Measurements from ENCODE around the gene RNF144B.
"Not testable (repeated sequence)": the region's sequence is repeated elsewhere in the genome, so short reads cannot be mapped to it uniquely, and the experiment has no call there.

The RNF144B gene

DNA sequence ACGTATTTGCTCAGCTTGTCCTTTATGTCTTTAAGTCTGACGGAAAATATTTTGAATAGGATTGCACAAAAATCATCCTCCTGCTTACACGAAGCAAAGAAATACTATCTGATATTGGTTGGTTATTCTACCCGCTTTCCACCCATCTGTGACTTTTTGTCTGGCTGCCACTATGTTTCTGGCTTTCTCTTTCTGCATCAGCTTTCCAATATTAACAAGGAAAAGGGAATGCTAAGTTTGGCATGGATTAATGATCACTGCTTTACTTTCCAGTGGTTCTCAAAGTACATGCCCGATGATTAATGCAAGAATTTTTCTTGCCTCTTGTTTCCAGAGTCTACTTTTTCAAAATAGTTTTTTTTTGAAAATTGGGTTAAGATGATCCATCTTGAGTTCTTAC is 57.0 kb downstream of the RNF144B start:
- no peak for DNase-seq (ENCODE audit: low read depth)

- no peak for DNase-seq (ENCODE audit: low read depth)
Observed at GRCh38 chr6:18445228-18445627, 58.1 kb downstream of the RNF144B start.

GRCh38 chr6:18446771-18447170 is 59.6 kb downstream of the RNF144B start:
- no peak for DNase-seq (ENCODE audit: low read depth)

GRCh38 chr6:18447552-18447951 is 60.4 kb downstream of the RNF144B start:
- DNase-seq (ENCODE audit: low read depth) = no peak

GRCh38 chr6:18451756-18452155 is 64.6 kb downstream of the RNF144B start:
- no peak for DNase-seq (ENCODE audit: low read depth)

DNA sequence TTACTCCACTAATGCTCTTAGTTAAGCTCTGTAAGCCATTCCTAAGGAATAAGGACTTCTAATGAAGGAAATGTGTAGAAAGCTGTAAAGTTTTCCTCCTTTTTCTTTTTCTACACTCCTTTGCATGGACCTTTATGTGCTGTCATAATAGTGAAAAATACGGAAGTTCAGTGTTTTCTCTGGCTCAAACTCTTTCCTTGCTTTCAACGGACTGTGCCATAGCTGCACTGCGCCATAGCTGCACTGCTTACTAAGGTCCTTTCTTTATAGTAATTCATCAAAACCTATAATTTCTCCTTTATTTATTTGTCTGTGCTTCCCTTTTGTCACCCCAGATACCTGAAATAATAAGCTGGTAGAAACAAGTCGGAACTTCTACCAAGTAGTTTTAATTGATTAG is 67.3 kb downstream of the RNF144B start:
- DNase-seq (ENCODE audit: low read depth) = no peak

DNA sequence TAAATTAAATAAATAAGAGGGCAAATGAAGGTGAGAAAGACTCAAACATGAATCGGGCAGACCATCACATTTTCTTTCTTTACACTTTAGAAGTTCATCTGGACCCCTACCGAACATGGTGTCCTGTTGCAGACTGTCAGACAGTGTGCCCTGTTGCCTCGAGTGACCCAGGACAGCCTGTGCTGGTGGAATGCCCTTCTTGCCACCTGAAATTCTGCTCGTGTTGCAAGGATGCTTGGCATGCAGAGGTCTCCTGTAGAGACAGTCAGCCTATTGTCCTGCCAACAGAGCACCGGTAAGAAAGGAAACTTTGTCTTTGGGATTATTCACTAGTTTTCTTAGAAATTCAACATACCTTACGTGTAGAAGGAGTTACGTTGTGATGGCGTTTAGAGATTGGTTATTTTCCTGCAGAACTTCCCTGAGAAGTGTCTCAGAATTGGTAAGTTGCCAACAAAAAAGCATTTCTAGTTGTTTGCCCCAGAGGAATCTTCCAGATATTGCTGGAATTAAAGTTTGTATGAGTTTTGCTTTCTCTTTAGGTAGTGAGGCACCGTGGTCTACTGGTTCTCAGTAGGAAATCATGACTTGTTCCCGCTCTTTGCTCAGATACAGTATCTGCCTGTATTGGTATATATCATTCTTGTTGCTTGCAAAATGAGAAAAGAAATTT is 70.1 kb downstream of the RNF144B start:
- no peak for DNase-seq (ENCODE audit: low read depth)

DNA sequence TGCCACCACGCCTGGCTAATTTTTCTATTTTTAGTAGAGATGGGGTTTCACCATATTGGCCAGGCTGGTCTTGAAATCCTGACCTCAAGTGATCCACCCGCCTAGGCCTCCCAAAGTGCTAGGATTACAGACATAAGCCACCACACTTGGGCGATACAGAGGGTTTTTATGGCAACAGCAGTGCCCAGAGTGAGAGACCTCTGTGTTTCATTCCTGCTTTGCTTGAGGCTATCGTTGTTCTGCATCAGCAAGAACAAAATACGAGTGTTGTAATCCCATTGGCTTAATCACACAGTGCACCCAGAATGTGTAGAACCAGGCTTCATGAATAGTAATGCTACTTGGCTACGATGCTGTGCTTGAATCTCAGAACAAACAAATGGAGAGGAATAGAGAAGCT is 70.9 kb downstream of the RNF144B start:
- not testable (repeated sequence) for DNase-seq (ENCODE audit: low read depth)

- no peak for DNase-seq (ENCODE audit: low read depth)
Observed at GRCh38 chr6:18463429-18463828, 76.3 kb downstream of the RNF144B start.

DNA sequence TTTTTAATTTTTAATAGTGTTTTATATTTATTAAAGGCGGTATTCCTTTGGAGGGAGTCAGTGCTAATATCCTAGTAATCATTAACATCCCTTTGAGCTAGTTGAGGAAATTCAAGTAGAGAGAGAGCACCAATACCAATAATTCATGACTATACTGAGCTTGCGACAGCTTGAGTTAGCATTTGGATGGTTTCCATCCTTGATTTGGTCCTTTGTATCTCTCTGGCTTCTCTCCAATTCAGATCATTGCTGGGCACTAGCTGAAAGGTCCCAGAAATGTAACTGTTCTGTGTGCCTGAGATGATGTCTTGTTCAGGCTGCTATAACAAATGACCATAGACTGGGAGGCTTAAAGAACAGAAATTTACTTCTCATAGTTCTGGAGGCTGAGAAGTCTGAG is 77.0 kb downstream of the RNF144B start:
- no peak for DNase-seq (ENCODE audit: low read depth)

DNA sequence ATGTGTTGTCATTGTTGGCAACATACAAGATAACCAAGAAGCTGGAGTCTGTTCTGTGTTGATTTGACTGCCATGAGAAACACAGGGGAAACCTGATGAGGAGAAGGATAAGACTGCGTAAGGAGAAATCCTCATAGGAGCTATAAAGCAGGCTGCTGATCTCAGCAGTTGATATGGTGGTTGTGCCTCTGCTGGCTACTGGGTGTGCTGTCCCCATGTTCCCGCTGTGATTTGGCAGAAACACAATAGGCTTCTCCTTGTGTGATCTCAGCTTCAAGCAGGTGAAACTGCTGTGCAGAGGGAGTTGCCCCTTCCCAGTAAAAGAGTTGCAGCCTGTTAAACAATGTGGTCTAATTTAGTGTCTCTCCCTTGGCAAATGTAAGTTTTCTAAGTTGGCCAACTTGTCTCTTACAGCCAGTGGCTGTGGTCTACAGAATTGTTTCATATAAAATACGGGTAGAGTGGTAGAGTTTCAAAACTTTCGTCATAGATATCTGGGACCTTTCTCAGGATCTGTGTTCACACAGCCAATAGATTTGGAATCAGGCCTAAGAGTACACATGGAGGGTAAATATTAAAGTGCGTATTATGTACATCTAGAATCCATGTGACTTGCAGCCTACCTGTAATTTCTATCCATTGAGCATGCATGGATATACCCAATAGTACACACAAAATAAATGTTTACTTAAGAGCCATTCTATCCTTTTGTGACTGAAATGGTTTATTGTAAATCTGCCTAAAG is 78.4 kb downstream of the RNF144B start:
- DNase-seq (ENCODE audit: low read depth) = no peak

DNA sequence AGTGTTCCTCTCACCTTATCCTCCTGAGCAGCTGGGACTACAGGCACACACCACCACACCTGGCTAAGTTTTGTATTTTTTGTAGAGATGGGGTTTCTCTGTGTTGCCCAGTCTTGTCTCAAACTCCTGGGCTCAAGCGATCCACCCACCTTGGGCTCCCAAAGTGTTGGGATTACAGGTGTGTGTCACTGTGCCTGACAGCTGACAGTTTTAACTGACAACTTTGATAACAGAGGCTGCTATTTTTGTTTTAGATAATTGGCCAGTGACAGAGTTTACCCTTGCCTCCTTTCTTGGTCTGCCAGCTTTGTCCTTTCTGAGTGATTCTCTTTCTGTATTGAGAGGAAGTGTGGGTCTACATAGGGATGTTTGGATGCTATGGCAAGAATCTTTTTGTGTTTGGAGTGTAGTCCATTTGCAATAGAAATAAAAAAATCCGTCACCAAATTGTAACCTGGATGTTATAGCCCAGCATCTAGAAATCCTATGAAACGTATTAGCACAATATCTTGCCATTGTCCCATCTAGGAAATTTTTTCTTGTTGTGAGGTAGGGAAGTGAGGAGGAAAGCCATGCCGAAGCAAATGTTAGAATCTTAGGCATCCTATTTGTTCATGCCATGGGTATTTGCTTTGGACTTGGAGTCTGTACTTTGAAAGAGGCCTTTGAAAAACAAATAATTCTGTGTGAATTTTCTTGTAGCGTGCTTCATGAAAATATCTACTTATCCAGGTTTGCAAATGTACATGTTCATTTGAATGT is 80.8 kb downstream of the RNF144B start:
- no peak for DNase-seq (ENCODE audit: low read depth)

GRCh38 chr6:18468503-18468843 is 81.3 kb downstream of the RNF144B start:
- DNase-seq (ENCODE audit: low read depth) = no peak

- DNase-seq (ENCODE audit: low read depth) = no peak
Observed at GRCh38 chr6:18469536-18469935, 82.4 kb downstream of the RNF144B start.

DNA sequence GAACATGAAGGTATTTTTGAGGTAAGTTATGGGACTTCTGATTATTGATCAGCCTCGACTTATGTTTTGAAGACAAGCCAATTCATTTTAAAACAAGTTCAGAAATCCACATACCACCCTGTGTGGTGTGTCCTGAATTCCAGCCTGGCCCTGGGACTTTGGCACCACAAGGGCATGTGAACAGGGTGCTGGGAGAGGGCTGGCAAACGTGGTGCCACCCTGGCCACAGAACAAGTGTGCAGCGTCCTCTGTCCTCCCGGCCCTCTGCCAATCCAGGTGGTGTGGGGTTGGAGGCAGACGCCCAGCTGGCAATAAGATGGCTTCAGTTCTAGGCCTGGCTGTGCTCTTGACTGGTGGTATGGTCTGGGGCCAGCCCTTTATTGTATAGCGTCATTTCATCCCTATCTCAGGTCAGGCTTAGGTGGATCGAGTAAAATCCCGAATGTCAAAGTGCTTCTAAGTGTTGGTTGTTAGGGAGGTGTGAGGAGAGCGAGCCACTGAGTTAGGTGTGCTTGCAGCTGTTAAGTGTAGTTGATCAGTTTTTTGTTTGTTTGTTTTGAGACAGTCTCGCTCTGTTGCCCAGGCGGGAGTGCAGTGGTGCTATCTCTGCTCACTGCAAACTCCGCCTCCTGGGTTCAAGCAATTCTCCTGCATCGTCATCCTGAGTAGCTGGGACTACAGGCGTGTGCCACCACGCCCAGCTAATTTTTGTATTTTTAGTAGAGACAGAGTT is 84.2 kb downstream of the RNF144B start:
- DNase-seq (ENCODE audit: low read depth) = no peak

DNA sequence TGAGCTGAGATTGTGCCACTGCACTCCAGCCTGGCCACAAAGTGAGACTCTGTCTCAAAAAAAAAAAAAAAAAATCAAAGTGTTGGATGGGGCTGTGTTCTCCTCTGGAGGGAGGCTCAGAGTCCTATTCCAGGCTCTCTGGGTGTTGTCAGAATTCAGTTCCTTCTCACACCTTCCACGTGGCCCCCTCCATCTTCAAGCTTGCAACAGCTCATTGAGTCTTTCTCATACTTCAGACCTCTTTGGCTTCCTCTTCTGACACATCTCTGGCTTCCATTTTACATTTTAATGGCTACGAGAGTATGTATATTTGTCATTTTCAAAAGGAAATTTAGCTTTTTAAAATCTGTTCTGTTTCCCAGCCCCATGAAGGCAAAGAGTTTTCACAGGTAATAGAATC is 85.8 kb downstream of the RNF144B start:
- no peak for DNase-seq (ENCODE audit: low read depth)

DNA sequence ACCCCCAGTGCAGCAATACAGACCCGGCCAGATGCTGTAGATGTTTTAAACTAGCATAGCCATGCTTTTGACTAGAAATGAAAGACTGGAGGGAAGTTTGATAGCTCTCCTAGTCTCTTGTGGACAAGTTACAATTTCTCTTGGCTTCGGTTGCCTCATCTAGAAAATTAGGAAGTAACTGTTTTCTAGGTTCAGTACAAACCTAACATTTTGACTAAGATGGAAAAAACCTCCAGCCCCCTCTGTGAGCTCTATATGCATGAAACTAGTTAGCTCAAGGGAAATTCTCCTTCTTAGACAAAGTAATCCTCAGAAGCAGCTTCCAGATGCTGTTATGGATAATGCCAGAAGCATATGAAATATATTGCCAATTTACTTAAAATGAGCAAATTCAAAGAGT is 86.6 kb downstream of the RNF144B start:
- no peak for DNase-seq (ENCODE audit: low read depth)

GRCh38 chr6:18477301-18477941 is 90.3 kb downstream of the RNF144B start:
- no peak for DNase-seq (ENCODE audit: low read depth)

DNA sequence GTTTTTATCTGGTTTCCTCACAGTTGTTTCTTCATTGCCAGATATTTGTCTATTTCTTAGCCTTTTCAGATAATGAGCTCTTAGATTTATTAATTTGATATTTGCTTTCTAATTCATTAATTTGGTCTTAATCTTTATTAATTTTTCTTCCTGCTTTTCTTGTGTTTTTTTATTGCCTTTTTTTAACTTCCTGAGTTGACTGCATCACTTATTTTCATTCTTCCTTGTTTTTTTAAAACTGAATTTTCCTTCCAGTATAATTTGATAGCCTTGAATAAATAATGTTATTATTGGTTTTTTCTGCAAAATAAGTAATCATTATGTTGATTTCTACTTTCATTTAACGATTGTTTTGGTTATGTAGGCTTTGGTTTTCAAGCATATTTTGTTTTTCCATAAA is 91.5 kb downstream of the RNF144B start:
- no peak for DNase-seq (ENCODE audit: low read depth)

GRCh38 chr6:18481870-18482269 is 94.7 kb downstream of the RNF144B start:
- DNase-seq (ENCODE audit: low read depth) = no peak

DNA sequence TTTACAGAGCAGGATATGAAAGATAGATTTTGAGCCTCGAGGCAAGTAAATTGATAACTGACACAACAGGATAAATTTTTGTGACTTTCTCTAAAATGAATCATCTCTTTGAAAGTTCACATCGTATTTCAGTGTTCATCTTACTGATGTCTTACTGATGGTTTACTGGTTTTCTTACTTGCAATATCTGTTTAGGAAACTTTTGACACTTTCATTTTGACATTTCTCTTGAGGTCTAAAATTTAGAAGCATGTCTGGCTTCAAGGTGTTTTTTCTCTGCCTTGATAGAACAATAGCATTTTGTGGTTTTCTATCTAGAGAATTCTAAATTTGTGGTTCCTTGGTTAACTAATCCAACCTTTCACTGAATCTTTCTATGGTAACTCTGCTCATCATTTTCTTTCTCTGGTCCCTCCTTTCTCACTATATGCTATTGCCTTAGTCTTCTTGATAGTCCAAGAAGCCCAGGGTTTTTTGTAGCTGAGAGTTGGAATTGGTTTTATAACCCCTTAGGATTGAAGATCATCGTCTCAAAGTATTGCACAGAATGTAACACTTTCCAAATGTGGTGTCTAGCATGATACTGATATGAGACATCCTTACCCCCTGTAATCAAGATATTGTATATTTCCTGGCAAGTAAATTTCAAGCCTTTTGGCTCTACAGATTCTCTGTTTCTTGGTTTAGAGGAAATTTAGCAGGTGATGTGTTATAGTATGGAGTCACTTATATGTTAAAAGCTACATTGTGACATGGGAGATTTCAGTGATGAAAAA is 98.7 kb downstream of the RNF144B start:
- no peak for DNase-seq (ENCODE audit: low read depth)

All from stimulated activated CD8-positive, alpha-beta memory T cell treated with anti-CD3 and anti-CD28 coated beads, Interleukin-12 subunit alpha, Interleukin-12 subunit beta, amount 100 ng/mL, for 1 hour (primary cell).